Renal cortex interstitium (tissue), 11 donors: ENCODE data around the gene PCGF3. TPM values are rescaled to one million over a fixed set of nuclear protein-coding genes. Genes with fewer than 3 reads are reported as not detected.
"Not testable (repeated sequence)": the region's sequence is repeated elsewhere in the genome, so short reads cannot be mapped to it uniquely, and the experiment has no call there.

Experiments used
- DNase-seq, 11 donors: peaks; one replicate each; pipeline ENCODE4 v3.0.0-alpha.2; 2013; ENCODE audit warnings: low read depth in 9 of 11, low spot score in 4 of 11; ENCODE audit errors: extremely low read depth in 1 of 11
- polyA plus RNA-seq, 3 donors: library from polyadenylated mRNA; unstranded; fragments of 120-200 nt; gene quantifications; one replicate each; pipeline ENCODE4 v1.2.1, GENCODE V29; 2013; ENCODE audit not compliant: insufficient read length in 3 of 3

PCGF3 gene
- polyA plus RNA-seq, 3 donors, result 67.4 to 102 (median 68.2) TPM

- DNase-seq, result no peak
These were observed 24.0 kb downstream of the PCGF3 start for GRCh38 chr4:729336-730315.

GRCh38 chr4:730511-730910, 24.9 kb downstream of the PCGF3 start:
- DNase-seq, result no peak

GRCh38 chr4:730946-731904, 25.6 kb downstream of the PCGF3 start:
- DNase-seq, result not testable (repeated sequence)

GRCh38 chr4:731954-732353, 26.3 kb downstream of the PCGF3 start:
- DNase-seq, result not testable (repeated sequence)

GRCh38 chr4:732486-732885, 26.9 kb downstream of the PCGF3 start:
- no peak for DNase-seq

- no peak for DNase-seq
These were observed 27.4 kb downstream of the PCGF3 start for GRCh38 chr4:732911-733630.

GRCh38 chr4:733631-733980, 28.0 kb downstream of the PCGF3 start:
- DNase-seq, result no peak

- no peak for DNase-seq
These were observed 28.4 kb downstream of the PCGF3 start for GRCh38 chr4:734075-734474.

GRCh38 chr4:734951-735350, 29.3 kb downstream of the PCGF3 start:
- DNase-seq, result no peak

GRCh38 chr4:735583-735982, 30.0 kb downstream of the PCGF3 start:
- no peak for DNase-seq

- not testable (repeated sequence) for DNase-seq
These were observed 30.9 kb downstream of the PCGF3 start for GRCh38 chr4:736561-736960.

GRCh38 chr4:738781-739280, 33.2 kb downstream of the PCGF3 start:
- no peak for DNase-seq

GRCh38 chr4:739569-739968, 33.9 kb downstream of the PCGF3 start:
- DNase-seq, result no peak

- no peak for DNase-seq
These were observed 34.4 kb downstream of the PCGF3 start for GRCh38 chr4:740011-740410.

GRCh38 chr4:740656-741282, 35.1 kb downstream of the PCGF3 start:
- DNase-seq, result no peak

- no peak for DNase-seq
These were observed 36.6 kb downstream of the PCGF3 start for GRCh38 chr4:742096-742741.

GRCh38 chr4:742742-743311, 37.2 kb downstream of the PCGF3 start:
- DNase-seq, result peak in 2 of 11 donors; percentile 32 to 38
